NCI-H82 treated with DMSO at 0.1 percent for 48 hours (cell line): ENCODE results near the gene WDFY2.

Experiments
- DNase-seq: peaks from one replicate; lab custom pipeline; 2025; ENCODE audit not compliant: unreplicated experiment; lab: John Stamatoyannopoulos, UW

The WDFY2 gene

DNA sequence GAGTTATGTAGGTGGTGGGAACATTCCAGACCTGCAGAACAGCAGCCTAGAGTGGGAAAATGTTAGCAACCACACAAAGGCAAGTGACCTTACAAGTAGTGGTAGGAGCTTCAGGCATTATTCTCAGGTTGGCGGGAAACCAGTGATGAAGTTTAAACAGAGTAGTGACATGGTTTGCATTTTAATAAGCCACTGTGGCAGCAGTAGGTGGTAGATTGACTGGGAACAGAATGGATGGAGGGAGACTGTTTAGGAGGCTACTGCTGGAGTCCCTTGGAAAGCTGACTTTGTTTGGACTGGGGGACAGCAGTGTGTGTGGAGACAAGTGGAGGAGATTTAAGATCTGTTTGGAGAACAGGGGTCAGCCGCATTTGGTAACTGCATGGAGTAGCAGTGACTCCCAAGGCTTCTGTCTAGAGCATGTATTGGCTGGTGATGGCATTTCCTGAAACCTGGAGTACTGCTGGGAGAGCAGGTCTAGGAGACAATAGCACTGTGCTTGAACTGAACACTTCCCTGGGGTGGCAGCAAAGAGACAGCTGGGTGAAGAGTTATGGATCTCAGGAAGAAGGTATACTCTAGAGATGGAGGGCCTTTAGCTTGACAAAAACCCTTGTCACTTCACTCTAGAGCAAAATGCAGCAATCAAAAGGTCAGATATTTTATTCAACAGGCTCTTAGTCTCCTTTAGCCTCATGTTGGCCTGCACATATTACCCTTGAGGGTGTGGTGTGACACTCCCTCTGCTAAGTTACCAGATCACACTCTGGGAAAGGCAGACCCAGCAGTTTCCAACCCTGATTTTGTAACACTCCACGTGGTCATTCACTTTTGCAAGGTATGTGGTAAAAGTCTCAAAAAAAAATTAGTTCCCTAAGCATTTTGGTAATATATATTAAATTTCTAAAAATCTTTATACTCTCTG is 149.4 kb downstream of the WDFY2 start:
- DNase-seq: peak; percentile 24

DNA sequence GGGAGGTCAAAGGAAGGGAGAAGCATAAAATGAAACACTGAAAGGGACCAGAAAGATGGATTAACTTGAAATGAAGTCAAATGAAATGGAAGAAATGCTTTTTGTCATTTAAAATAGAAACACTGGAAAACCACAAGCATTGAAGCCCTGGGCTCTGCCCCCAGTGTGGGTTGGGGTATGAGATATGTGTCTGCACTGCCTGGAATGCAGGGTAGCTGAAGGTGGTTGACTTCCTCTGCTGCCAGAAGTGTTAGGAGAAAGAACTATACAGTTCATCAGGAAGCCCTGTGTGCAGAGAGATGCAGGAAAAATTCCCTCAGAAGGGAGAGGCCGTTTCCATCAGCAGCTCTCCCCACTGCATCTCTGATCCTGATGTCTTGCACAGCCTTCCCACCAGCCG is 150.5 kb downstream of the WDFY2 start:
- DNase-seq: no peak

DNA sequence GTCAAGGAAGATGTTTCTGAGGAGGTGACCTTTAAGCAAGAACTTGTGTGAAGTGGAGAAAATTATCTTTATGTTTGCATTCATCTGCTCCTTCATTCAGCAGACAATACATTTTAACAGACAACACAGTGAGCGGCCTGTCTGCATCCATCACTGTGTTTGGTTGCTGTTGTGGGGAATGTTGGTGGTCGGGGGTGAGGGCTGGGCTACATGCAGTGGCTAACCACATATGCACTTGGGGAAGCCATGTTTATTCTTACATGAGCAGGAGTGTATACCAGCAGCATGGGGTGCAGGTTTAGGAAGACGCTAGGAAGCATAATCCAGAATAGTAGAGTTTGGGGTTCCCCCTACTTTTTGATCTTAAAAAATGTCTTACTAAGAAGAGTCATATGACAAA is 153.3 kb downstream of the WDFY2 start:
- no peak for DNase-seq

DNA sequence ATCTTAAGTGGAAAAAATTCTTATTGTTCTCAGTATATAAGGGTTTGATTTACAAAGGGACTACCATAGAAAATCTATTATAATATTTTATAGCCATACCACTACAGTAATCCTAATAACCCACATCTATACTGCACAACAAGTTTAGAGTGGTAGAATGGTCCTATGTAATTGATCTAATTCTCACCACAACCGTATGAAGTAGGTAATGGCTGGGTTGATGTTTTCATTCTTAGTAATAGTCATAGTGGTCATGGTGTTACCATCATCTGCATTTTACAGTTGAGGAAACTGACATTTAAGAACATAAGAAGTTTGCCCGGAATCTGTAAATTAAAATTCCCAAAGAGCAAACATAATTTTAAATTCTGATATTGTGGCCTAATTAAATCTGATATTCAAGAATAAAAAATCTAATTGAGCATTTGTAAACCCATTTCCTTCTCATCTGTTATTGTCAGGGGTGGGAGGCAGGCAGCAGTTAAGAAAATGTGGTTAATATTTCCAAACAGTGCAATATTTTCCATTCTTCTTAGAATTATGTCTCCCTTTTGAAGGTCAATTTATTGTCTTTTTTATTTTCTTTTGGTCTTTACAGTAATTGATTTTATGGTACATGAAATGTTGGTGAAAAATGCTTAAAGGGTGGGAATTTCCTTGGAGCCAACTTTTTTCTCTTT is 154.1 kb downstream of the WDFY2 start:
- DNase-seq: no peak

DNA sequence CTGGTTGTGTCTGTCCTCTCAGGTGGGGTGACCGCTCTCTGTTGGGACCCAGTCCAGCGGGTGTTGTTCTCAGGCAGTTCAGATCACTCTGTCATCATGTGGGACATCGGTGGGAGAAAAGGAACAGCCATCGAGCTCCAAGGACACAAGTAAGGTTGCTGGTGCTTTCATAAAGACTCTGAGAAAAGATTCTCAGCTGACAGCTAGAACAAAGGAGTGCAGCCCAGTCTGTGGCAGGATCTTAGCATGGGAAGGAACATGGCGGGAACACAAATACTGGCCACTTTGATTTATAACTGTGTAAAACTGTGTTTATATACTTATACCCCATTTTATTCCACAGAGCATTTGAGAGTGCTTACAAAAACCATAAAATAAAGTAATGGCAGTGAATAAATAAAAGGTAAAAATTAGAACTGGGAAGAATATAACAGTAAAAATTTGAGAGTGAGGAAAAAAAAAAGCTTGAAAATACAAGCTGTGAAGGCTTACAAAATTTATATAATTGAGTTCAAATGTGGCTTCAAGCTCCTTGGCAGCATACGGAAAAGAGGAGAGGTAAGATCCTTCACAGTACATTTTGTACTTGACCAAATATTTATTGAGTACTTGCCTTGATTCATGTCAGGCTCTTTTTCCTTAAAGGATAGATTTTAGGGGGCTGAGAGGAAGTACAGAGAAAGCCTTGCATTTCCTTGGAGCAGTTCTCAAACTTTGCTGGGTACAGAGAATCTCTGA is 154.9 kb downstream of the WDFY2 start:
- DNase-seq: no peak

DNA sequence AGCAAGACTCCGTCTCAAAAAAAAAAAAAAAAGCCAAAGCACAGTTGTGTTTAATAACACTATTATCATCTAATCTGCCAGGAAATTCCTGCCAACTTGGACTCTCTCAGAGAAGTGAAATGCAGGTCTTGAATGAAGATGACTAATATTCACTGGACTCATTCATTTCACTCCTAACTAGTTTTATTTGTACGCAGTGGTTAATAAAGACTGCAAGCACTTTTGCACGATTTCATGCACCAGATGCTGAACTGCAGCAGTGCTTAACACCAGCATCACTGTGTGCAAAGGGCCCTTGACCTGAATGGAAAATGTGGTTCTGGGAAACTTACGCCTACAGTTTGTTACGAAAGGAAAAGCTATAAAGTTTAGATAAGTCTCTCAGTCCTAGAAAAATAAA is 156.4 kb downstream of the WDFY2 start:
- no peak for DNase-seq

DNA sequence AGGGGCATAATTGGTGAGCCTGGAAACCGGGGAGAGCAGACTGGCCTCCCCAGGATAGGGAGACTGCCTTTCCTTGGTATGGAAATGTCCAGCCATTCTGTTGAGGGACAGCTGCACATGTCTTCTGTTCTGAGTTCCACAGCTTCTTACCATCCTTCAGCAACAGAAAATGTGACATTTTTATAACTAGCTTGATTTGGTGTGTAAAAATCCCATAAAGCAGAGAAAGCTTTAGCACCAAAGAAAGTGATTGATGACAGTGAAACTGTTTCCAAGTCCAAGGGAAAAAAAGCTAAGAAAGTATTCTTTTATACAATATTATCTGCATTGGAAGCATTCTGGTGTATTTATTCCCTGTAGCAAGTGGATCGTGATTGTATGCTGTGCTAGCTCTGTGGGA is 157.8 kb downstream of the WDFY2 start:
- DNase-seq: no peak

DNA sequence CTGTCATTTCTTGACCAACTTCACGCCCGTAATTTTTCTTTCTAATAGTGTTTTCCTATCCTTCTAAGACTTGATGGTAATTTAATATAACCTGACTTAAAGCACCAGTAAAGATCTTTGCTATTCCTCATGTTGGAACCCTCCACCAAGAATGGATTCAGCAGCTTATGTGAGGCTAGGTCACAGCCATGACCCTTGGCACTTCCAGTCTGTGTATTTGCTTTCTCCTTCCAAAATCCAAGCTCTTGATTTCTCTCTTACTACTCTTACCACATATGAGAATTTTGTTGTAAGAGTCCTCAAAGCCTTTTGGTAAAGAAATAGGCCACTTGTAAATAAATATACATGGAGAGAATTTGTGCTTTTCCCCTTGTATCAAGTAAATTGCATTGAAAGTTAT is 158.3 kb downstream of the WDFY2 start:
- DNase-seq: no peak

DNA sequence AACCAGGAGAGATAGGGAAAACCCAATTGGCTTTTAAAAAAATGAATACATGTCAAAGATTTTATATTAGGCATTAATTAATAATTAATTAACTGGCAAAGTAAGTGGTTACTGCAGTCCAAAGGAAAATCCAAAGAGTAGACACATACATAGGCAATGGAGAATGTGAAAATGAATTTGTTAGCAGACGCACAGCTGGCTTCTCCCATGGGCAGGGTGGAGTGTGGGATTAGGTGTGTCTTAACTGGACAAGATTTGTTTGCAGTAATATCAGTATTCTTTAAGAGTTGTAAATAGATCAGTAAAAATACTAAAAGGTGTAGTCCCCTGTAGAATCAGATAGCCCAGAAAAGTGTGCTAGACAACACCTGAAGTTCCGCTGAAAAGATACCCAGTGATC is 161.0 kb downstream of the WDFY2 start:
- no peak for DNase-seq

DNA sequence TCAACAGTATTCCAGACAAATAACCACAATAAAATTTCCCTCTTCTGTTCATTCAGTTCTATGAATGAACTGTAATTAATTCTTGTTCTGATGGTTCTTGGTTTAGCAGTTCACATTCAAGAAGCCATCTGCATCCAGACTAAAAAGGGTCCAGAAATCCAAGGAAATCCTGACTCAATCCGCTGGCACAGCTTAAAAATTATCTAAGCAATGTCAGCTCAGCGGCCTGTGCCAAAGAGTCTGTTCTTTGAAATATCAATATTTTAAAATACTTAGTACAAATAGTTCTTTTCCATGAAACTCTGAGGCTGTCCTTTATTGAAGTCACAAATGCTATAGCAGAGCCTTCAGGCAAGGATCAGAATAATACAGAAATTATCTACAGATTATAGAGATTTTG is 162.5 kb downstream of the WDFY2 start:
- DNase-seq: no peak

DNA sequence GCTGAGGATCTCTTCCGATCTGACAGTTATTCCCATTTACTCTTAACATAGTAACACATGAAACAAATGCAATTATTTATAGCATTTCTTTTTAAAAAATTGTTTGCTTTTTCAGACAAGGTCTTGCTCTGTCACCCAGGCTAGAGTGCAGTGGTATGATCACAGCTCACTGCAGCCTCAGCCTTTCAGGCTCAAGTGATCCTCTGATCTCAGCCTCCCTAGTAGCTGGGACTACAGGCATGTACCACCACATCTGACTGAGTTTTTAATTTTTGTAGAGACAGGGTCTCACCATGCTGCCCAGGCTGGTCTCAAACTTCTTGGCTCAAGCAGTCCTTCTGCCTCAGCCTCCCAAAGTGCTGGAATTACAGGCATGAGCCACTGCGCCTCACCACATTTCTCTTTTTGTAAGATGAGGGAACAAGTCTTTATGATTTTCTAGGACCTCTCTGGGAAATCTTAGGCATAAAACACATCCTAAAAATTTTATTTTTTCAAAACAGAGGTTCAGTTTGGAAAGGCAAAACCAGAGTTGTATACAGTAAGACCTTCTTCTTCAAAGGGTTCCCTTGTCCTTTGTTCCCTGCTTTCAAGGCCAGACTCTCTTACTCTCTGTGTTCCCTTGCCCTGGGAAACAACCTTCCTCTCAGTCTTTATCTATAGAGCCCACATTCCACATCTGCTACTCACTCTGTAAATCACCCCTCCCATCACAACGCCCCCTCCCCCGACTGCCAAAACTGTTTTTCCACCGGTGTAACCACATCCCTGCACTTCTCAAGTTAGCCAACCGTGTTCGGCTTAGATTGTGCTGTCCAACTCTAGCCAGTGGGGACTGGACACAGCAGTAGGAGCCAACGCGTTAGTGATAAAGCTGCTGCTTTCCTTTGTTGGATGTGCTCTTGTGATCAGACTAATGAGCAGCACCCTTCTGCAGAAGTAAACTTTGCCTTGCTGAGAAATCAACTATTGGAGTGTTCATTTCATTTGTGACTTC is 163.5 kb downstream of the WDFY2 start:
- DNase-seq: no peak

DNA sequence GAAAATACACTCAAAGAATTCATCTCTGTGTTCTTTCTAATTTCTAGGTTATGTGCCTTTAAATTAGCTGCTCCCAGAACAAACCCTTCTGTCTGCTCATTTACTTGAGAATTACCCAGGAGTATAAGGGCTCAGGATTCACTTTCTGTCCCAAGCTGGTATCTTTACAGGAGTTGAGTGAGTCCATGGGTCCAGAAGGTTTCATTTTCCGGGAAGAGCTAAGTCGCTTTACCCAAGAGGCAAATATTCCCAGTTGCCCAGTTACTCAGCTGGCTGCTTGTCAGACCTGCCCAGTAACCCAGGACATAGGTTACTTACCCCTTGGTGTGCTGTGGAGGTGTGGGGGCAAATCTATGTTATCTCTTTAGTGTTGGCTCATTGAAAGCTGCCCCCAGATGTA is 172.4 kb downstream of the WDFY2 start:
- DNase-seq: no peak

DNA sequence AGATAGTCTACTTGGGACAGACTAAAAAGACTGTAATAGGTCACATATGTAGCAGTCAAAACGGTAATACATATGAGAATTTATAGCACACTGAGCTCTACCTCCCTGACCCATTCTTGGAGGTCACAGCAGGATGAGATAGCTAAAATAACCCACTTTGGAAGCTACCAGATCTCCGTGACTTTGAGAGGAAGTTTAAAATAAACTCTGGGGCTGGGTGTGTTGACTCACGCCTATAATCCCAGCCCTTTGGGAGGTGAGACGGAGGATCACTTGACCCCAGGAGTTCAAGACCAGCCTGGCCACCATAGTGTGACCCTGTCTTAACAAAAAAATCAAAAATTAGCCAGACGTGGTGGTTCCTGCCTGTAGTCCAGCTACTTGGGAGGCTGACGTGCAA is 174.4 kb downstream of the WDFY2 start:
- DNase-seq: no peak

DNA sequence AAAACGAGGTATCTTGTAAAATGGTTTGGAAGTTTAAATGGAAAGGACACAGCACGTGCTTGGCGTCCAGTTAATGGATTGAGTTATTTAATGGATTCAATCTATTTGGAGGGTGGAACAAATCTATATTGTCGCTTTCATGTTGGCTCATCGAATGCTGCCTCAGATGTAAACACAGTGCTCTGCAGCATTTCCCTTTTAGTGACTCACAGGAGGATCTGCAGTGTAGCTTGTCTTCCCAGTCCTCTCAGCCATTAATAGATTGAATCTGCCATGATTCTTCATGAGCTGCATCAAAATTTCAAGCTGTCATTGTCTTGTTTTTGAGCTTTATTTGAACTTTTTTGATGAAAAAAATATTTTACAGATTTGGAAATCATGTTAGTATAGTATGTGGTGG is 175.0 kb downstream of the WDFY2 start:
- DNase-seq: no peak

DNA sequence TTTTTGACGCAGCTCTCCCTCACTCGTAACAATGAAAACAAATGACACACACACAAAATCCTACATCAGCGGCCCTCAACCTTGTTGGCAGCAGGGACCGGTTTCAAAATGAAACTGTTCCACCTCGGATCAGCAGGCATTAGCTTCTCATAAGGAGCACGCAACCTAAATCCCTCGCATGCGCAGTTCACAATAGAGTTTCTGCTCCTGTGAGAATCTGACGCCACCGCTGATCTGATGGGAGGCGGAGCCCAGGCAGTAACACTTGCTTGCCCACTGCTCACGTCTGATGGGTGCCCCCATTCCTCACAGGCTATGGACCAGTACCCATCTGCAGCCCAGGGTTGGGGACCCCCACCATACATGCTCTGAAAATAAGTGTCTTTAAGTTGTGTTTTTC is 176.3 kb downstream of the WDFY2 start:
- peak; percentile 69 for DNase-seq

DNA sequence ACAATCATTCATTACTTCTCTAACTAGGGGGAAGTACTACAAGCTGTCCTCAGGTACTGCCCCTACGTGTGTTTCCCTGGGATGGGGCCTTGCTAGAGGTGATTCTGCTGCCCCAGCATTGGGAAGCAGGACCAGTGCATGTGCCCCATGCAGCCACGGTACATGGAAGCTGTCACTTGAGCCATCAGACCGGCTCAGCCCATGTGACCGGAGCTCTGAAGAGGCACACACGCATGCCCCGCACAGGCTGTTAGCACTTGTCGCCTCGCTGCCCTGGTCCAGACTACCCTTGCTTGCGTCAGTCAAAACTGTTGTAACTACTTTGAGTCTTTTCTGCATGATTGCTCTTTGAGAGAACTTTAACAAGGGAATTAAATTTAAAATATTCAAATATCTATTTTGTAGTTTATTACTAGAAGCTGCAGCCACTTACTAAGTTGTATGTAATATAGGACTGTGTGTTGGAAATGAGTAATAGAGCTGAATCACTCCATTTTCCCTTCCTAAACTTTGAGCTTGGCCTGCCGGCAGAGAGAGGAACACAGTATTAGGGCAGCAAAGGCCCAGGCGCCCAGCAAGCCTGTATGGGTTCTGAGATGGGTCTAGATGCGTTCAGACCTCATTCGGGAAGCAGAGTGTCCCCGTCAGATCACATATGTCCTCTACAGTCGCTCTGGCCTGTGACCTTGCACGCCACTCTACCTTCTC is 177.5 kb downstream of the WDFY2 start:
- no peak for DNase-seq

DNA sequence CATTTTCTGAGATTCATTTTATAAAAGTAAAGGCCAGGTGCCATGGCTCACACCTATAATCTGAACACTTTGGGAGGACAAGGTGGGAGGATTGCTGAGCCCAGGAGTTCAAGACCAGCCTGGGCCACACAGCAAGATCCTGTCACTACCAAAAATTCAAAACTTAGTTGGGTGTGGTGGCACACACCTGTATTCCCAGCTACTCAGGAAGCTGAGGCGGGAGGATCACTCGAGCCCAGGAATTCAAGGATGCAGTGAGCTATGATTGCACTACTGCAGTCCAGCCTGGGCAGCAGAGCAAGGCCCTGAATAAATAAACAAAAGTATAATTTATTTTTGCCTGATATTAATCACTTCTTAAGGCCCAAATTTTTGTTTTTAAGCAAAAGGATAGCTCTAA is 179.2 kb downstream of the WDFY2 start:
- DNase-seq: no peak

DNA sequence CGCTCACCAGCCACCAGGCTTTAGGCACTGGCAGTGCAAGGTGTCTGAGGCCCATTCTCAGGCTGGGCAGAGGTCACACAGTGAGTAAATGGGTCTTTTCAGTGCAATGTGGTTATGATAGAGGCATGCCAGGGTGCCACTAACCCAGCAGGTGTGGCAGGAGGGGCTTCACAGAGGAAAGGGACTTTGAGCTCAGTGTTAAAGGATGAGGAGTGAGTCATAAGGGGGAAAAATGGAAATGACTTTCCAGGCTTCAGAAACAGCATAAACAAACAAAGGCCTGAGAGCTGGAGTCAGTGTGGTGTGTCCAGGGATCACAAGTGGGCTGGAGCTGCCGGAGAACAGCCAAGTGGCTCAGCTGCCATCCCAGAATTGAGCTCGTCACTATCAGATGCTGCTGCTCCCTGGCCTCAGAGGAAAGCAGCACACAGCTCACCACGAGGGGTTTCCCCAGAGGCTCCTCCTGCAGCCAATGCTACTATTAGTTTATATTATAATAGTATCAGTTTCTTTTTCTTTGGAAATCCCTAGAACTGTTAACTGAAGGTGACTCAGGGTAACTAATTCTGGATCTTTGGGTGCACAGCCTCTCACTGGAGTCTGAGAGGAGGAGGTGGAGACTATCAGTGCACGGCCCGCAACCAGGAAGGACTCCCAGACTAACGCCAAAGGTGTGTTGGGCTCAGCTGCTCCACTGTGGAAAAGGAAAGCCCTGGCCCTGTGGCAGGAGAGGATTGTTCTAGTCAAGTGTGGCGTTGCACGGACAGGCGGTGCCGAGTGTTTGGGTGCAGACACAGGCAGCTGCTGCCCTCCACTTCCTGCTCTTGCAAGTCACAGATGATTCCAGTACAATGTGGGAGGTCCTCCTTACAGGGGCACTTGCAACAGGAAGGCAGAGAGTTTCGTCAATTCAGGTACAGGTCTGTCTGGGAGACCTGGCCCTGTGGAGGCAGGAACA is 180.2 kb downstream of the WDFY2 start:
- no peak for DNase-seq

DNA sequence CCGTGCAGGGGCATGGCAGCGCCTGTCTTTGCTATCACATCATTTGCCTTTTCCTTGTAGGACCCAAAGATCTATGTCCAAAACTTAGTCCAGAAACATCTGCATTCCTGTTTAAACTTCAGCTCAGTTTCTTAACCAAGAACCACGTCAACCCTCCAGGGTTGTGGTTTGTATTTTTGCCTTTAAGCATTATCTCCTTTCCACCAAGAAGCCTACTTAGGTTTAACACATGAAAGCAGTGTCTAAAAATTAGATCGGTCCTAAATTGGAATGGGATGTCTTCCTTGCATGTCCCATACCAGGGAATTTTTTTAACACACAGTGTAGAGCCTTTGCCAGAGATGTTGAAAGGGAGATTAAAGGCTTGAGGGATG is 180.9 kb downstream of the WDFY2 start:
- no peak for DNase-seq
